WERI-Rb-1 (cell line): ENCODE measurements around the gene TBC1D3I.
"Not testable (repeated sequence)": the region's sequence is repeated elsewhere in the genome, so short reads cannot be mapped to it uniquely, and the experiment has no call there.

ENCODE experiments used
- DNase-seq: peaks from one replicate; pipeline ENCODE4 v3.0.0-alpha.2; 2020
- H3K27ac ChIP-seq: fragments of 250-450 bp; sonication (Bioruptor Pico); 2 replicates; pipeline ENCODE4 v1.5.1; 2020; ENCODE audit warnings: mild to moderate bottlenecking, moderate library complexity
- H3K27me3 ChIP-seq: fragments of 250-450 bp; sonication (Bioruptor Pico); 2 replicates; pipeline ENCODE4 v1.5.1; 2021; ENCODE audit warnings: mild to moderate bottlenecking, low read depth, moderate library complexity; ENCODE audit not compliant: insufficient read depth, severe bottlenecking
- H3K36me3 ChIP-seq: fragments of 250-450 bp; sonication (Bioruptor Pico); 2 replicates; pipeline ENCODE4 v1.5.1; 2020; ENCODE audit warnings: mild to moderate bottlenecking, moderate library complexity
- H3K4me3 ChIP-seq: 2 replicates; pipeline ENCODE4 v1.5.1; 2011; ENCODE audit warnings: low read depth, mild to moderate bottlenecking, control low read depth, low read length
- H3K9me3 ChIP-seq: fragments of 250-450 bp; sonication (Bioruptor Pico); 2 replicates; pipeline ENCODE4 v1.5.1; 2021; ENCODE audit warnings: mild to moderate bottlenecking, moderate library complexity; ENCODE audit not compliant: severe bottlenecking
- TF ChIP-seq, protein P1 (sequence below): IDR thresholded peaks from 2 replicates; pipeline ENCODE4 v1.5.1; 2011; ENCODE audit warnings: low read depth, mild to moderate bottlenecking, control low read depth, inconsistent platforms, low read length

Gene TBC1D3I

DNA sequence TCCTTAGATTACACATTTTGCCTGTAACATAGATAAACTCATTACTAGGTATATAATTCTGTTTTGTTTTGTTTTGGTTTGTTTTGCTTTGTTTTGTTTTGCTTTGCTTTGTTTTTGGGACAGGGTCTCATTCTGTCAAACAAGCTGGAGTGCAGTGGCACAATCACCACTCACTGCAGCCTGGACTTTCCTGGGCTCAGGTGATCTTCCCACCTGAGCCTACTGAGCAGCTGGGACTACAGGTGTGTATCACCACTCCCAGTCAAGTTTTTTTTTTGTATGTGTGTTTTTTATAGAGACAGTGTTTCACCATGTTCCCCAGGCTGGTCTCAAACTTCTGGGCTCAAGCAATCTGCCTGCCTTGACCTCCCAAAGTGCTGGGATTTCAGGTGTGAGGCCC is 54.8 kb downstream of the TBC1D3I start:
- no peaks in the 10 kb centered on the region for H3K9me3 ChIP-seq
- DNase-seq: no peak
- H3K36me3 ChIP-seq: no peaks in the 10 kb centered on the region
- H3K4me3 ChIP-seq: no peak overlapping the region
- no peak overlapping the region for H3K27ac ChIP-seq
- H3K27me3 ChIP-seq: no peaks in the 10 kb centered on the region
- TF ChIP-seq, protein P1, sequence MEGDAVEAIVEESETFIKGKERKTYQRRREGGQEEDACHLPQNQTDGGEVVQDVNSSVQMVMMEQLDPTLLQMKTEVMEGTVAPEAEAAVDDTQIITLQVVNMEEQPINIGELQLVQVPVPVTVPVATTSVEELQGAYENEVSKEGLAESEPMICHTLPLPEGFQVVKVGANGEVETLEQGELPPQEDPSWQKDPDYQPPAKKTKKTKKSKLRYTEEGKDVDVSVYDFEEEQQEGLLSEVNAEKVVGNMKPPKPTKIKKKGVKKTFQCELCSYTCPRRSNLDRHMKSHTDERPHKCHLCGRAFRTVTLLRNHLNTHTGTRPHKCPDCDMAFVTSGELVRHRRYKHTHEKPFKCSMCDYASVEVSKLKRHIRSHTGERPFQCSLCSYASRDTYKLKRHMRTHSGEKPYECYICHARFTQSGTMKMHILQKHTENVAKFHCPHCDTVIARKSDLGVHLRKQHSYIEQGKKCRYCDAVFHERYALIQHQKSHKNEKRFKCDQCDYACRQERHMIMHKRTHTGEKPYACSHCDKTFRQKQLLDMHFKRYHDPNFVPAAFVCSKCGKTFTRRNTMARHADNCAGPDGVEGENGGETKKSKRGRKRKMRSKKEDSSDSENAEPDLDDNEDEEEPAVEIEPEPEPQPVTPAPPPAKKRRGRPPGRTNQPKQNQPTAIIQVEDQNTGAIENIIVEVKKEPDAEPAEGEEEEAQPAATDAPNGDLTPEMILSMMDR: no peak

- H3K36me3 ChIP-seq, DNase-seq, H3K9me3 ChIP-seq, H3K27me3 ChIP-seq, H3K4me3 ChIP-seq, H3K27ac ChIP-seq: not testable (repeated sequence)
Observed at GRCh38 chr17:36207383-36207782, 57.0 kb downstream of the TBC1D3I start.

- not testable (repeated sequence) for H3K27ac ChIP-seq, H3K9me3 ChIP-seq, DNase-seq, H3K36me3 ChIP-seq, H3K4me3 ChIP-seq, H3K27me3 ChIP-seq
Observed at GRCh38 chr17:36206486-36206821, 57.9 kb downstream of the TBC1D3I start.

DNA sequence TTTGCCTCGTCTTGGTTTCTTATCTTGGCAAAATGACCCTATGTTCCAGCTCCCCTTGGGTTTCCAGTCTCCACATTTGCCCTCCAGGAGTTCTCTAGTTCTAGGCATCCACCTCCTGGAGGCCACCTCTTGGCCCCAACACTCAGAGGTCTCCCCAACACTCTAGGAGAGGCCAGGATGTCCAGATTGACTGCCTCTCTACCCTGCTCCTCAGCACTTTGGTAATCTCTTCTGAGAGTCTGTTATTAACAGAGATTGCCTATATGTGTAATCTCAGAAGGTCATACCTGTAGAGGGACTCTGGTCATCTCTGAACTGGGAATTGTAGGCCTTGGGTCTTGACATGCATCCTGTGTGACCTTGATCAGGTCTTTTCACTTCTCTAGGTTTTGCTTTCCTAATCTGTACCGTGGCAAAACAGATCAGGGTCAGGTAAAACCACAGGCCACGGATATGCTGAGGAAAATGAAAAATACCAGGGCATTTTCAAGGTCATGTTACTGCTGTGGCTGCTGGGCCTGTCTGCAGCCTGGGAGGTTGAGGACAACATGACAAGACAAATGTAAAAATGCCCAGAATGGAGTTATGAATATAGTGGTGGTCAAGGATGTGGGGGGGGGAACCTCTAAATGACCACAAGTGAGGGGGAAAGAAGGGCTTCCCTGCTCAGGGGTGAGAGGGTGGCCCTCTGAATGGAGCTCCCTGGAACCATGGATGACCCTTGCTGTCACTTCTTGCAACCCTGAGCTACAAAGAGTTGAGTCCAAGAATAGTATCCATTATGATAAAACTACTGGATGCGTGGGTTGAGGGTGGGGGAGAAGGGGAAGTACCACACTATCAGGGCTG is 58.5 kb downstream of the TBC1D3I start:
- Histone ChIP-seq H3K9me3 (no peaks in the 10 kb centered on the region), H3K27ac (no peak overlapping the region), H3K4me3 (no peak overlapping the region), H3K27me3 (no peaks in the 10 kb centered on the region), H3K36me3 (no peaks in the 10 kb centered on the region)
- no peak for DNase-seq
- TF ChIP-seq, protein P1: no peak

GRCh38 chr17:36204724-36205500 is 59.5 kb downstream of the TBC1D3I start:
- Histone ChIP-seq H3K4me3 (no peak overlapping the region), H3K27me3 (no peaks in the 10 kb centered on the region), H3K27ac (no peak overlapping the region), H3K9me3 (no peaks in the 10 kb centered on the region), H3K36me3 (no peaks in the 10 kb centered on the region)
- no peak for DNase-seq
- TF ChIP-seq, protein P1: no peak
